ENCODE data around the gene PITHD1.
A peak's percentile ranks its signal among the peaks of the same experiment; 100 is the strongest.

PITHD1 gene

DNA sequence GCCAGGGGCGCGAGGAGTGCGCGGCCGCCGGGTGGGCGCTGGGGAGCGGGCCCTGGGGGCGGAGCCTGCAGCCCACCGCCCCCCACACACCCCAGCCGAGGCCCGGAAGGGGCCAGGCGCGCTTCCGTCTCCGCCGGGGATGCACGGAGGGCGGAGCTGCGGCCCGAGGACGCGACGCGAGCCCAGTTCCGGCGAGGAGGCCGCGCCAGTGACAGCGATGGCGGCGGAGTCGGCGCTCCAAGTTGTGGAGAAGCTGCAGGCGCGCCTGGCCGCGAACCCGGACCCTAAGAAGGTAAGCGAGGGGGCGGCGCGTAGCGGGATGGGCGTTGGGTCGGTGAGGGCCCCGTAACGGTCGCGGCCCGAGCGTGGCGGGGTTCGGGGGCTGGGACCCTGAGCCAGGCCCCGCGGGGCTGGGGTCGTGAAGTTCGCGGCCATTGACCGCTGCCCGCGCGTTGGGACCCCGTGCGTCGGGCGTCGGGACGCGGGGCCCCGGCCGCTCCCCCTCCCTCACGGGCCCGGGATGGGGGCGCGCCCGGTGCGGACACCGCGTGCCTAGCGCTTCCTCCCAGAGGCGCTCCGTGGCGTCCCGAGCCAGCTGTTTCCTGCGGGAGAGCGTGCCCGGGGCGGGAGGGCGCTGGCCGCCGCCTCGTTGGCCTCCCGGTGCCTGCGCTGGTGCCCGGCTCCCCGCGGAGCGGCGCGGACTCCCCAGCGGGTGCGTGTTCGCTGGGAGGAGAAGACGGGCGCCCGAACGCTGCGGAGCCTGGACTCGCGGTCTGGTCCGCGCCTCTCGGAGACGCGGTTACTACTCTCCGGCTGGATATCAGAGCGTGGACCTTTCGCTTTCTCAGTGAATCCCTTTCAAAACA lies 34.7 kb upstream of the PITHD1 start, which contains the start of gene ELOA:
Gene ELOA, plus strand, starts transcription at position 185 of the 866 bp plus-strand sequence. Its CDS starts 33 bp downstream, at position 218.
- in situ Hi-C loops (cut with MboI; ENCODE audit: low pct_unique_long_range_greater_than_20kb, low sequenced_read_pairs, unreplicated experiment), result loop anchor here (10.0 kb wide), 2 partner anchors 49 to 199 kb away; partner anchors contain the start of gene RPL11
- TF ChIP-seq, protein P1, sequence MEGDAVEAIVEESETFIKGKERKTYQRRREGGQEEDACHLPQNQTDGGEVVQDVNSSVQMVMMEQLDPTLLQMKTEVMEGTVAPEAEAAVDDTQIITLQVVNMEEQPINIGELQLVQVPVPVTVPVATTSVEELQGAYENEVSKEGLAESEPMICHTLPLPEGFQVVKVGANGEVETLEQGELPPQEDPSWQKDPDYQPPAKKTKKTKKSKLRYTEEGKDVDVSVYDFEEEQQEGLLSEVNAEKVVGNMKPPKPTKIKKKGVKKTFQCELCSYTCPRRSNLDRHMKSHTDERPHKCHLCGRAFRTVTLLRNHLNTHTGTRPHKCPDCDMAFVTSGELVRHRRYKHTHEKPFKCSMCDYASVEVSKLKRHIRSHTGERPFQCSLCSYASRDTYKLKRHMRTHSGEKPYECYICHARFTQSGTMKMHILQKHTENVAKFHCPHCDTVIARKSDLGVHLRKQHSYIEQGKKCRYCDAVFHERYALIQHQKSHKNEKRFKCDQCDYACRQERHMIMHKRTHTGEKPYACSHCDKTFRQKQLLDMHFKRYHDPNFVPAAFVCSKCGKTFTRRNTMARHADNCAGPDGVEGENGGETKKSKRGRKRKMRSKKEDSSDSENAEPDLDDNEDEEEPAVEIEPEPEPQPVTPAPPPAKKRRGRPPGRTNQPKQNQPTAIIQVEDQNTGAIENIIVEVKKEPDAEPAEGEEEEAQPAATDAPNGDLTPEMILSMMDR (IDR thresholded peaks at IDR 0.05; ENCODE audit: extremely low read depth, insufficient read depth, missing control alignments), result no peak
- peak; percentile 97 for DNase-seq (ENCODE audit: low spot score)

DNA sequence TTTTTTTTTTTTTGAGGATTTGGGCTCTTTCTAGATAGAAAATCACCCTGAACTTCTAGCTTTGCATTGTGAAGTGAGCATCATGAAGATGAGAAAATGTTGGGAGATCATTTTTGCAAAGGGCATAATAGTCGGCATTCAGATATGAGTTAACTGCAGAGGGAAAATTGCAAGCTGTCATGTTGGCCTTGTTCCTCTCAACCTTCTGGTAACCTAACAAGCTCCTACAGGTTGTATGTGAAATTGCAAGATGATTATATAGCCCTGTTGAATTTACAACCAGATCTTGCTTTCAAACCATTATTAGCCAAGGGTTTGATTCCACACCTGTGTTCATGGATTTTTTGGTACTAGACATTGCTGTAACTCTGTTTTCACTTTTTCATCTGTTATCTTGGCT lies 32.7 kb upstream of the PITHD1 start:
- TF ChIP-seq, protein P1 (IDR thresholded peaks at IDR 0.05; ENCODE audit: extremely low read depth, insufficient read depth, missing control alignments), result peak; percentile 46
- peak; percentile 81 for DNase-seq (ENCODE audit: low spot score)
- in situ Hi-C loops (cut with MboI; ENCODE audit: low pct_unique_long_range_greater_than_20kb, low sequenced_read_pairs, unreplicated experiment), result loop anchor here (10.0 kb wide), 2 partner anchors 51 to 201 kb away; partner anchors contain the start of gene RPL11

DNA sequence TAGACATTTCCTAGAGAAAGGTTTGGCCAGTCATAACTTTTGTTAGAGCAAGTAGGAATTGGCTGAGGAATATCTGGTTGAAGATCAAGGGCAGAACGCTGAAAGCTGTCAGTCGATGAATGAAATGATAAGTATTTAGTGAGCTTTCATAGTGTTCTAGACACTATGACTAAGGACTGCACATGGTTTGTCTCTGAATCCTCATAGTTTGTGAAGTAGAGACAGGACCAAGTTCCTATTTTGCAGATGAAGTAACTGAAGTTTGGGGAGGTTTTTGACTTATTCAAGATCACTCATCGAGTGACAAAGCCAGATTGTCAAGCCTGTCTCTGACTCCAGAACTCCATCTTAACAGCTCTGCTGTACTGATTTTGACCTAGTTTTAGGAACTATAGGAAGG lies 30.2 kb upstream of the PITHD1 start:
- TF ChIP-seq, protein P1 (IDR thresholded peaks at IDR 0.05; ENCODE audit: extremely low read depth, insufficient read depth, missing control alignments), result no peak
- in situ Hi-C loops (cut with MboI; ENCODE audit: low pct_unique_long_range_greater_than_20kb, low sequenced_read_pairs, unreplicated experiment), result loop anchor here (10.0 kb wide), 2 partner anchors 53 to 203 kb away; partner anchors contain the start of gene RPL11
- DNase-seq (ENCODE audit: low spot score), result no peak

DNA sequence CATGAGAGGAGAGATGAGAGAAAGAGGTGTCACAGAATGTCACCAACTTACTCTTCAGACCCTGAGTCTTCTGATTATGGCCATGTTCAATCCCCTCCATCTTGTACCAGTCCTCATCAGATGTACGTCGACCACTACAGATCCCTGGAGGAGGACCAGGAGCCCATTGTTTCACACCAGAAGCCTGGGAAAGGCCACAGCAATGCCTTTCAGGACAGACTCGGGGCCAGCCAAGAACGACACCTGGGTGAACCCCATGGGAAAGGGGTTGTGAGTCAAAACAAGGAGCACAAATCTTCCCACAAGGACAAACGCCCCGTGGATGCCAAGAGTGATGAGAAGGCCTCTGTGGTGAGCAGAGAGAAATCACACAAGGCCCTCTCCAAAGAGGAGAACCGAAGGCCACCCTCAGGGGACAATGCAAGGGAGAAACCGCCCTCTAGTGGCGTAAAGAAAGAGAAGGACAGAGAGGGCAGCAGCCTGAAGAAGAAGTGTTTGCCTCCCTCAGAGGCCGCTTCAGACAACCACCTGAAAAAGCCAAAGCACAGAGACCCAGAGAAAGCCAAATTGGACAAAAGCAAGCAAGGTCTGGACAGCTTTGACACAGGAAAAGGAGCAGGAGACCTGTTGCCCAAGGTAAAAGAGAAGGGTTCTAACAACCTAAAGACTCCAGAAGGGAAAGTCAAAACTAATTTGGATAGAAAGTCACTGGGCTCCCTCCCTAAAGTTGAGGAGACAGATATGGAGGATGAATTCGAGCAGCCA lies 27.0 kb upstream of the PITHD1 start:
- in situ Hi-C loops (cut with MboI; ENCODE audit: low pct_unique_long_range_greater_than_20kb, low sequenced_read_pairs, unreplicated experiment), result no loop called here
- TF ChIP-seq, protein P1 (IDR thresholded peaks at IDR 0.05; ENCODE audit: extremely low read depth, insufficient read depth, missing control alignments), result peak; percentile 88
- DNase-seq (ENCODE audit: low spot score), result peak; percentile 78

DNA sequence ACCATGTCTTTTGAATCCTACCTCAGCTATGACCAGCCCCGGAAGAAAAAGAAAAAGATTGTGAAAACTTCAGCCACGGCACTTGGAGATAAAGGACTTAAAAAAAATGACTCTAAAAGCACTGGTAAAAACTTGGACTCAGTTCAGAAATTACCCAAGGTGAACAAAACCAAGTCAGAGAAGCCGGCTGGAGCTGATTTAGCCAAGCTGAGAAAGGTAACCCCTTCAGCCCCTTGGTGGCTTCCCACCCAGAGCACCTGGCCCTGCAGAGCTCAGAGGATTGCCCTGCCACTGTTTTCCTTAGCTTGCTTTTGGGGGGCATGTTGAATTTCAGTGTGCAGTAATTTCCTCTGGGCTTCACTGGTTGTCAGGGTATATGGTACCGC lies 26.4 kb upstream of the PITHD1 start:
- in situ Hi-C loops (cut with MboI; ENCODE audit: low pct_unique_long_range_greater_than_20kb, low sequenced_read_pairs, unreplicated experiment), result no loop called here
- TF ChIP-seq, protein P1 (IDR thresholded peaks at IDR 0.05; ENCODE audit: extremely low read depth, insufficient read depth, missing control alignments), result no peak
- DNase-seq (ENCODE audit: low spot score), result no peak

DNA sequence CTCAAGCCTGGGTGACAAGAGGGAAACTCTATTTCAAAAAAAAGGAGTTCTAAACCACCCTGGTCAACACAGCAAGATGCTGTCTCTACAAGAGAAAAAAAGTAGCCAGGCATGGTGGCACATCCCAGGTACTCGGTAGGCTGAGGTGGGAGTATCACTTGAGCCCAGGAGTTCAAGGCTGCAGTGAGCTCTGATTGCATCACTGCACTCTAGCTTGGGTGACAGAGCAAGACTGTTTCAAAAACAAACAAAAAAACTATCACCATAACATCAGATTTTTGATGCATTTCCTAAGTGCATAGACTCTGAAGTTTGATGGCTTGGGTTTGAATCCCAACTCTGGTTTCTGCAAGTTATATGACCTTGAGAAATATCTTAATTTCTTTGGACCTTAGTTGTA lies 25.3 kb upstream of the PITHD1 start:
- no peak for DNase-seq (ENCODE audit: low spot score)
- in situ Hi-C loops (cut with MboI; ENCODE audit: low pct_unique_long_range_greater_than_20kb, low sequenced_read_pairs, unreplicated experiment), result no loop called here
- TF ChIP-seq, protein P1 (IDR thresholded peaks at IDR 0.05; ENCODE audit: extremely low read depth, insufficient read depth, missing control alignments), result no peak

Measured in GM13977 (cell line).